ENCODE results near the gene RAB6B.
A peak's percentile ranks its signal among the peaks of the same experiment; 100 is the strongest.
"Not testable (repeated sequence)": the region's sequence is repeated elsewhere in the genome, so short reads cannot be mapped to it uniquely, and the experiment has no call there.

Gene RAB6B

DNA sequence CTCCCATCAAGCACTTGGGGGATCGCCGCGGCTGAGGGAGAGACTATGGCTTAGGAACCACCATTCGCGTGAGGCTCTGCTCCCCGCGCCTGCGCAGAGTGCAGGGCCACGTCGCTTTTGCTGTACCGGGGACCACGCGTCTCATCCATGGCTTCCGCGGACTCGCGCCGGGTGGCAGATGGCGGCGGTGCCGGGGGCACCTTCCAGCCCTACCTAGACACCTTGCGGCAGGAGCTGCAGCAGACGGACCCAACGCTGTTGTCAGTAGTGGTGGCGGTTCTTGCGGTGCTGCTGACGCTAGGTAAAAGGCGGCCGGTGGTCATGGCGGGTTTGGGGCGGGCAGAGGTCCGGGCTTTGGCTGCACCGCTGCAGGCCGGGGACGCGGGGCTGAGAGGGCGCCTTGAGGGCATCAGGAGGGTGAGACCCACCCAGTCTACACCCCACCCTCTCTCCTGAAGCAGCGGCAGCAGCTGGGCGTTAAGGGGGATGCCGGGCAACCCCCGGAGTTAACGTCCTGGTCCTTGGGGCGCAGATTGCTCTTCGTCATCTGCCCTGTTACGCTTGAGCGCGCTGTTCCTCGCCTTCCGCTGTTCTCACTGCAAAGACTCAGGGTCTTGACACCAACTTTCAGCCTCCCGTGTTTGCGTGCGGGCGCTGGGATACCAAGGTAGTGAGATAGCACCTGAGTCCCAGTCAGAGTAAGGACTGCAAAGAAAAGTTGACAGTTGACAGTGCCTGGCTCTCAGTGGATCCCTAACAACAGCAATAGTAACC lies 89.8 kb downstream of the RAB6B start, which contains the start of gene SRPRB:
Gene SRPRB, plus strand, starts transcription at position 114 of the 774 bp plus-strand sequence. Its CDS starts 34 bp downstream, at position 148.
- DNase-seq (ENCODE audit: low read depth) = peak; percentile 83

DNA sequence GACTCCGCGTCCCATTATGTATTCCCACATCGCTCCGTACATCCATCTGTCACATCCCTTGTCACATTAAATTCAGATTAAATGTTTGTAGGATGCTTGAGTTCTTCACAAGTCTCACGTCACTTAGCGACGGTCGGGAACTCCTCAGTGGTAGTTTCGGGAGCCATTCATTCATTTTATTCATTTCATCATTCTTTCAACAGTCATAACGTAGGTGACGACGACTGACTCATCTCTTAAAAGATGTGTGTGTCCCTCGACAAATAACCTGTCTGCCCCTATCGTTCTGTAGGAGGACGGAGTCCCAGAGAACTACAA lies 90.3 kb downstream of the RAB6B start:
- DNase-seq (ENCODE audit: low read depth) = no peak

DNA sequence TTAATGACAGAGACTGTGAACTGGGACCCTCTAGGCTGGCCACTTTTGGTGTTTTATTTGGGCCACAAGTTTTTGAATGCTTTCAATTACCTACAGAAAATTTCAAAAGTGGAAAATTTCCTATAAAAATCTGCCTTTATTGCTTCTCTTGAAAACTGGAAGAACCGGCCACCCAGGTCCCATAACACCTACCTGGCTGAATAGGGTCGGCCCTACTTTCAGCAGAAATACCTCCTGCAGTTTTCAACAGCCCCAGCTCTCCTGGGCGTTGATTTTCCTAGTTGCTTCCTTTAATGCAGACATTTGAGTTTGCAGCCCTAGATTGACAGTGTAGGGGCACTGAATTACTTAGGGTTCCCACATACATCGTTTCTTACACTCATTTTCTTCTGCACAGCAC lies 90.8 kb downstream of the RAB6B start:
- no peak for DNase-seq (ENCODE audit: low read depth)

- no peak for DNase-seq (ENCODE audit: low read depth)
Observed at GRCh38 chr3:133803469-133803868, 92.2 kb downstream of the RAB6B start.

DNA sequence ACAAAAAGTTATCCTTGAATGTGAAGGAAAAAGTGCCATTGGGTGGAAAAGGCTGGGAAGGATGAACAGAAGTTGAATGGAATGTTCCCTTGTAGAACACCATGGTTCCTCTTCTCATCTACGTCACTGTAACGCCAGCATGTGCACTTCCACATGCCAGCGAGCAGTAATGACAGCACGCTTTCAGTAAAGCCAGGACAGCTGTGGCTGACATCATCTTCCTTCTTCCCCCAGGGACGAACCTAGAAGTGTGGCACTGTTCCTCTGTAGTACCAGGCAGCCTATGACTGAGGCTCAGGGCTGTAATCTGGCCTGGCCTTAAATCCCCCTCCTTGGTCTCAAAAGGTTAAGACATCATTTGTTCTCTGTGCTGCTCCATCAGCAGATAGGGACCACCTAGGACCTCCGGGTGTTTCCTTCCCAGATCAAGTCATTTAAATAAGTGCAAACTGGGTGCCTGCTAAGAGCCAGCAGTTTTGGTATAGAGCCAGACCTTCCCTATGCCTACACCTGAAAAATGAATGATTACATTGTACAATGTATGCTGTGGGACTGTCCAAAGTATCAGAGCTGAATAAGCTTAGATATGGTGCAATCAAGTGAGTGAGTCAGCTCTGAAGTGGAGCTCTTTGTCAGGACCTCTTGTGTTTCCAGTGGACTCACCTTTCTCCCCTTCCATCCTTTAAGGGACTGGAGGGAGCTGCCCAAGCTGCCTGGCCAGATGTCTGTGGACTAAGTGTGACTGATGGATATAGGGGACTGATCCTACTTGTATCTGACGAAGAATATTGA lies 95.7 kb downstream of the RAB6B start:
- DNase-seq (ENCODE audit: low read depth) = no peak

DNA sequence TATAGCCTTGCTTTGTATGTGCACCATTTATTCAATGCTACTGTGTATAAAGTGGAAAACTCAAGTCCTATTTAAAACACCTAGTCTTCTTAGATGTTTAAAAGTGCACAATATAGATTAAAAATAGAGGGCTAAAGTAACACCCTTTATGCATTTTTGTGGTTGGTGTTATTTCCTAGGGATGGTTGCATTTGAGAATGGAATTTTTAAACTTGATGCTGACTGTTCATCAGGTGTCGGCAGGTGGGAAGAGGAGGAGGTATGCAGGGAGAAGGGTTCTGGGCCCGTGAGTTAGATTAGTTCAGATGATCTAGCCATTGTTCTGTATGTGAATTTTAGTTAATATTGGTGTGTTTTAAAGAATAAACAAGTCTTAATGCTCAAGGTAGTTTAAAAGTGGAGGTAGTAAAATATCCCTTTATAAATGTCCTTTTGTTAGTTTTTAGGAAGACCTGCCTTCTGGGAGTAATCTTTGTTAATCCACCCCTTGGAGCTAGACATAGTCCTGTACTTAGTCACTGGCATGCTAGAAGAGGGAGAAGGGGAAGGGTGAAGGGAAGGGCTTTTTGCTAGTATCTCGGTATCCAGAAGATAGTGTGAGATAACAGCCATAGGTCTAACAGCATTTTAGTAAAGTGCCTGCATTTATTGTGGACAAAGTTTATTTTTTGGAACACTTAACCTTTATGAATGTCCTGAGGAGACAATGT lies 98.1 kb downstream of the RAB6B start:
- no peak for DNase-seq (ENCODE audit: low read depth)

GRCh38 chr3:133792171-133792763 lies 103.4 kb downstream of the RAB6B start:
- no peak for DNase-seq (ENCODE audit: low read depth)

DNA sequence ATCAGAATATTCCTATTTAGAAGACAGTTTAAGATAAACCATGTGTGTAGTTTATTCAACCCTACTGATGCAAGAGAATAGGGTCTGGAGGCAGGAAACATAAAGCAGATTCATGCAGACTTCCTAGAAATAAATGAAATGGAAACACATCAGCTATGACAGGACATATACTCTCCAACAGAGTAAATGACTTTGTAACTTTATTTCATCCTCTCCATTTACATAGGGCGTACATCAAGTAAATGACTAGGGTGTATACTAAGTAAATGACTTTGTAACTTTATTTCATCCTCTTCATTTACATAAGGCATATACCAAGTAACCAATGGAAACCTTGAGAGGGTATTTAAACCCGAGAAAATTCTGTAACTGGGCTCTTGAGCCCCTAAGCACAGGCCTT lies 107.7 kb downstream of the RAB6B start:
- DNase-seq (ENCODE audit: low read depth) = no peak

DNA sequence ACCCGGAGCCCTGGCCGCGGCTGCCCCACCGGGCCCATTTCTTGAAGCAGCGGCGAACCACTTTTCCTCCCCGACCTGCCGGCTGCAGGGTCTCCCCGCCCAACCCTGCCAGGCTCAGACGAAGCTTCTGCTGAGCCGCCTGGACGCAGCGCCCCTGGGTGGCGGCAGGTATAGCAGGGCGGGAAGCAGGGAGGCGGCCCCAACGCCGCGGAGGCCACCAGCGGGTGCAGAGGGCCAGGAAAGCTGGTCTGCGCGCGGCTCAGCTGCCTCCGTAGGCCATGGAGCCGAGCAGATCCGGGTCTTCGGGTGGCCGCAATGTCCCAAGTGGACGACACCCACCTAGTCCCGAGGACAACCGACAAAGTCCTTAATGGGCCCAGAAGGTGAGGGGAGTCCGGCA lies 111.9 kb downstream of the RAB6B start:
- no peak for DNase-seq (ENCODE audit: low read depth)

GRCh38 chr3:133782454-133782853 lies 113.2 kb downstream of the RAB6B start:
- DNase-seq (ENCODE audit: low read depth) = no peak

DNA sequence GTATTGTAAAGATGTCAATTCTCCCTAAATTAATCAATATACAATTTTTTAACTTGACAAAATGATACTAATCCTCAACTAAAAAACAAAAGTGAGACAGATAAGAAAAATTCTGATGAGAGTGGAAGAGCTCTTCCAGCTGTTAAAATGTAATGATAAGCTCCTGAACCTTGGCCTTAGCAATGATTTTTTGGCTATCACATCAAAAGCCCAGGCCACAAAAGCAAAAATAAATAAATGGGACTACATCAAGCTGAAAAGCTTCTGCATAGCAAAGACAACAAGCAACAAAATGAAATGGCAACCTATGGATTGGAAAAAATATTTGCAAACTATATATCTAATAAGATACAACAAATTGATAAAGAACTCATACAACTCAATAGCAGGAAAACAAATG lies 114.1 kb downstream of the RAB6B start:
- no peak for DNase-seq (ENCODE audit: low read depth)

- not testable (repeated sequence) for DNase-seq (ENCODE audit: low read depth)
Observed at GRCh38 chr3:133780756-133781155, 114.9 kb downstream of the RAB6B start.

DNA sequence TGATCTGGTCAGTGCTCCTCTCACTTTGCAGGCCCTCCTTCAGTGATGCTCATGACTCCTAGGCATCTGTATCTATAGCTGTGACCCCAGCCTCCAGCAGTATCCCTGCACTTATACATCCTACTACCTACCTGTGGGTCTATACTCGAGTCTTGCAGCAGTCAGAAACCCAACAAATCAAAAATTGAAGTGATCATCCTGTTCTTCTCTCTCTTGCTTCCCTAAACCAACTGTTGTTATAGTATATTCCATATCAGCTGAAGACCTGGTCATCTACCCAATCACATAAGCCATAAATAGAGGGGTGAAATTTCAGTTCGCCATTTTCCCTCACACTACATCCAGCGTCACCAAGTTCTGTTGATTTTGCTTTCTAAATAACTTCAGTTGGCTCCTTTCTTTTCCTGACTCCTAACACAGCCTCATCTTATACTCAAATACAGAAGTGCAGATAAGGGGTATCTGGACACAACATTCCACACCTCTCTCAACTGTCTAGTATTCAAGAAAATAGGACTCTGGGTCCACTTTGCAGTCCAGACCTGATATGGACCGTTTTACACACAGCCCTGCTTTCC lies 116.0 kb downstream of the RAB6B start:
- no peak for DNase-seq (ENCODE audit: low read depth)

- no peak for DNase-seq (ENCODE audit: low read depth)
Observed at GRCh38 chr3:133777807-133778568, 117.7 kb downstream of the RAB6B start.

- no peak for DNase-seq (ENCODE audit: low read depth)
Observed at GRCh38 chr3:133776794-133777438, 118.8 kb downstream of the RAB6B start.

GRCh38 chr3:133775835-133776234 lies 119.8 kb downstream of the RAB6B start:
- DNase-seq (ENCODE audit: low read depth) = no peak

GRCh38 chr3:133775309-133775708 lies 120.4 kb downstream of the RAB6B start:
- DNase-seq (ENCODE audit: low read depth) = no peak

Measured in GM04504 (cell line).